Omental fat pad (tissue), 4 donors: Measurements from ENCODE around the gene SLC24A4. TPM values are rescaled to one million over a fixed set of nuclear protein-coding genes. Genes with fewer than 3 reads are reported as not detected.

Experiments
- ATAC-seq: fragments of 150-250 bp; one replicate; pipeline ENCODE4 v1.9.1; 2016; ENCODE audit warnings: mild to moderate bottlenecking, moderate library complexity; ENCODE audit not compliant: low FRiP score
- DNase-seq: peaks from one replicate; pipeline ENCODE4 v3.0.0-alpha.2; 2019; ENCODE audit warnings: low spot score
- CTCF ChIP-seq, 3 donors: fragments of 450-650 bp; IDR thresholded peaks; one replicate each; pipeline ENCODE4 v1.5.1; 2016 to 2017; ENCODE audit warnings: antibody characterized with exemption in 3 of 3, mild to moderate bottlenecking in 3 of 3, moderate library complexity in 2 of 3
- total RNA-seq, 4 donors: library from RNA; depleted of rRNA; stranded (reverse); fragments of >200 nt; gene quantifications; one replicate each; pipeline ENCODE4 v1.1.0, GENCODE V29; 2016

Gene SLC24A4
- total RNA-seq, 4 donors from 2014 or later = 0.48 to 2.2 (median 0.79) TPM

GRCh38 chr14:92513966-92514843 lies 191.2 kb downstream of the SLC24A4 start:
- no peak for DNase-seq
- ATAC-seq = peak; percentile 21

GRCh38 chr14:92514844-92515514 lies 192.0 kb downstream of the SLC24A4 start:
- TF ChIP-seq CTCF (IDR thresholded peaks at IDR 0.05) = no peak
- ATAC-seq = no peak

More at GRCh38 chr14:92513966-92514843, 191.2 kb downstream of the SLC24A4 start:
- TF ChIP-seq CTCF (IDR thresholded peaks at IDR 0.05) = no peak

GRCh38 chr14:92515546-92516343 lies 192.8 kb downstream of the SLC24A4 start:
- ATAC-seq (no peak), DNase-seq (no peak)
- no peak for TF ChIP-seq CTCF (IDR thresholded peaks at IDR 0.05)

More at GRCh38 chr14:92514844-92515514, 192.0 kb downstream of the SLC24A4 start:
- no peak for DNase-seq

GRCh38 chr14:92516344-92516965 lies 193.5 kb downstream of the SLC24A4 start:
- TF ChIP-seq CTCF (IDR thresholded peaks at IDR 0.05) = no peak
- ATAC-seq = no peak
- no peak for DNase-seq

GRCh38 chr14:92516966-92517506 lies 194.1 kb downstream of the SLC24A4 start:
- no peak for ATAC-seq
- no peak for TF ChIP-seq CTCF (IDR thresholded peaks at IDR 0.05)
- no peak for DNase-seq

- no peak for ATAC-seq
- DNase-seq = no peak
- TF ChIP-seq CTCF (IDR thresholded peaks at IDR 0.05) = no peak
Observed at GRCh38 chr14:92517761-92518160, 194.8 kb downstream of the SLC24A4 start.
